Fibroblast of lung (primary cell): Measurements from ENCODE around the gene NEAT1. TPM values are rescaled to one million over a fixed set of nuclear protein-coding genes. Genes with fewer than 3 reads are reported as not detected.

ENCODE experiments used
- DNase-seq, 2 donors: peaks; one replicate each; pipeline versions ENCODE4 v3.0.0 to v3.0.0-alpha.2; 2010; ENCODE audit warnings: low read depth in 2 of 2
- H2AFZ ChIP-seq: 2 replicates; pipeline ENCODE4 v1.5.1; 2012; ENCODE audit warnings: low read length, control low read depth, inconsistent platforms
- H3K27ac ChIP-seq: 2 replicates; pipeline ENCODE4 v1.5.1; 2011; ENCODE audit warnings: low read length, control low read depth; ENCODE audit not compliant: insufficient read depth
- H3K27me3 ChIP-seq: 2 replicates; pipeline ENCODE4 v1.5.1; 2011; ENCODE audit warnings: mild to moderate bottlenecking, low read length; ENCODE audit not compliant: control insufficient read depth, insufficient read depth
- H3K36me3 ChIP-seq: 2 replicates; pipeline ENCODE4 v1.5.1; 2011; ENCODE audit warnings: low read length; ENCODE audit not compliant: control insufficient read depth, insufficient read depth
- H3K4me1 ChIP-seq: 2 replicates; pipeline ENCODE4 v1.5.1; 2011; ENCODE audit warnings: low read length; ENCODE audit not compliant: control insufficient read depth, insufficient read depth; ENCODE audit errors: extremely low read depth
- H3K4me2 ChIP-seq: 2 replicates; pipeline ENCODE4 v1.5.1; 2011; ENCODE audit warnings: low read length, control low read depth; ENCODE audit not compliant: insufficient read depth; ENCODE audit errors: extremely low read depth
- H3K4me3 ChIP-seq, 4 experiments: fragments of 200-600 bp in 1 of 4; sonication (generic) in 1 of 4; replicated peaks in 1 of 4; 2 replicates each; pipeline ENCODE4 v1.5.1; 2011 to 2016; ENCODE audit warnings: low read length in 4 of 4, low read depth in 3 of 4, mild to moderate bottlenecking in 3 of 4, control low read depth in 2 of 4, inconsistent platforms in 1 of 4, mixed read lengths in 1 of 4; ENCODE audit not compliant: insufficient read depth in 1 of 4; ENCODE audit errors: control extremely low read depth in 1 of 4
- H3K79me2 ChIP-seq: 2 replicates; pipeline ENCODE4 v1.5.1; 2012; ENCODE audit warnings: mild to moderate bottlenecking, low read length, inconsistent platforms; ENCODE audit not compliant: control insufficient read depth, insufficient read depth
- H3K9ac ChIP-seq: 2 replicates; pipeline ENCODE4 v1.5.1; 2011; ENCODE audit warnings: mild to moderate bottlenecking, low read length, control low read depth; ENCODE audit not compliant: insufficient read depth
- H3K9me3 ChIP-seq: 2 replicates; pipeline ENCODE4 v1.5.1; 2012; ENCODE audit warnings: low read depth, low read length; ENCODE audit not compliant: control insufficient read depth, insufficient read depth
- H4K20me1 ChIP-seq: 2 replicates; pipeline ENCODE4 v1.5.1; 2011; ENCODE audit warnings: low read length; ENCODE audit not compliant: control insufficient read depth, insufficient read depth; ENCODE audit errors: extremely low read depth
- EZH2 ChIP-seq: IDR thresholded peaks from 2 replicates; pipeline ENCODE4 v1.5.1; 2012; ENCODE audit warnings: low read length, control low read depth, mild to moderate bottlenecking; ENCODE audit errors: missing control alignments
- polyA plus RNA-seq, 2 donors: library from polyadenylated mRNA; depleted of rRNA in 1 of 2; stranded (reverse) in 1 of 2; unstranded in 1 of 2; fragments of >200 nt; gene quantifications; 2 replicates each; pipeline ENCODE4 v1.2.1, GENCODE V29; 2011 to 2012; ENCODE audit warnings: missing spikeins in 1 of 2
- total RNA-seq: library from RNA; depleted of rRNA; stranded (reverse); fragments of >200 nt; gene quantifications from 2 replicates; pipeline ENCODE4 v1.2.1, GENCODE V29; 2014
- TF ChIP-seq, protein P1 (sequence below), 2 donors: IDR thresholded peaks in 1 of 2; conservative IDR thresholded peaks in 1 of 2; 1 replicate in 1 of 2; 2 replicates in 1 of 2; pipeline ENCODE4 v1.5.1; 2011 to 2012; ENCODE audit warnings: low read length in 2 of 2, control low read depth in 1 of 2, inconsistent platforms in 1 of 2, low read depth in 1 of 2, mild to moderate bottlenecking in 1 of 2

NEAT1 gene
- total and polyA plus RNA-seq, 2 donors (not counting 1 experiment from before 2014, with no cell fraction given) = 40.9 to 299 TPM

DNA sequence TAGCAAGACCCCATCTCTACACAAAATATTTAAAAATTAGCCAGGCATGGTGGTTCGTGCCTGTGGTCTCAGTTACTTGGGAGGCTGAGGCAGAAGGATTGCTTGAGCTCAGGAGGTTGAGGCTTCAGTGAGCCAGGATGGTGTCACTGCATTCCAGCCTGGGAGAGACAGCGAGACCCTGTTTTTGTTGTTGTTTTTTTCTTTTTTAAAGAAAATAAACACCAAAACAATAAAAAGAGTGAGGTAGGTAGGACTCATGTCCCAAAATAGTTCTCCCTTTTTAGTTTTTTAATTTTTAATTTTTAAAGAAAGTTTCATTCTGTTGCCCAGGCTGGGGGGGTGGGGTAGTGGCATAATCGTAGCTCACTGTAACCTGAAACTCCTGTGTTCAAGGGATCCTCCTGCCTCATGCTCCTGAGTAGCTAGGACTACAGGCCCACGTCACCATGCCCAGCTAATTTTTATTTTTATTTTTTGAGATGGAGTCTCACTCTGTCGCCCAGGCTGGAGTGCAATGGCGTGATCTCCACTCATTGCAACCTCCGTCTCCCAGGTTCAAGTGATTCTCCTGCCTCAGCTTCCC, 50.8 kb downstream of the NEAT1 start:
- Histone ChIP-seq H3K4me2 (no peak overlapping the region), H3K27me3 (no peaks in the 10 kb centered on the region), H4K20me1 (no peaks in the 10 kb centered on the region), H3K79me2 (peaks cover 41% of the 10 kb centered on the region), H3K27ac (peak overlapping the region; percentile 97), H3K4me3 (no peak overlapping the region), H2AFZ (no peak overlapping the region), H3K36me3 (no peaks in the 10 kb centered on the region), H3K9ac (no peak overlapping the region), H3K4me1 (peaks cover 20% of the 10 kb centered on the region), H3K9me3 (no peaks in the 10 kb centered on the region)
- DNase-seq = peak in 1 of 2 donors; percentile 33
- TF ChIP-seq, protein P1, sequence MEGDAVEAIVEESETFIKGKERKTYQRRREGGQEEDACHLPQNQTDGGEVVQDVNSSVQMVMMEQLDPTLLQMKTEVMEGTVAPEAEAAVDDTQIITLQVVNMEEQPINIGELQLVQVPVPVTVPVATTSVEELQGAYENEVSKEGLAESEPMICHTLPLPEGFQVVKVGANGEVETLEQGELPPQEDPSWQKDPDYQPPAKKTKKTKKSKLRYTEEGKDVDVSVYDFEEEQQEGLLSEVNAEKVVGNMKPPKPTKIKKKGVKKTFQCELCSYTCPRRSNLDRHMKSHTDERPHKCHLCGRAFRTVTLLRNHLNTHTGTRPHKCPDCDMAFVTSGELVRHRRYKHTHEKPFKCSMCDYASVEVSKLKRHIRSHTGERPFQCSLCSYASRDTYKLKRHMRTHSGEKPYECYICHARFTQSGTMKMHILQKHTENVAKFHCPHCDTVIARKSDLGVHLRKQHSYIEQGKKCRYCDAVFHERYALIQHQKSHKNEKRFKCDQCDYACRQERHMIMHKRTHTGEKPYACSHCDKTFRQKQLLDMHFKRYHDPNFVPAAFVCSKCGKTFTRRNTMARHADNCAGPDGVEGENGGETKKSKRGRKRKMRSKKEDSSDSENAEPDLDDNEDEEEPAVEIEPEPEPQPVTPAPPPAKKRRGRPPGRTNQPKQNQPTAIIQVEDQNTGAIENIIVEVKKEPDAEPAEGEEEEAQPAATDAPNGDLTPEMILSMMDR (conservative IDR thresholded peaks at IDR 0.05 in 1 of 2, IDR thresholded peaks at IDR 0.05 in 1 of 2; ENCODE audit: low read depth in 1 of 2, low read length in 2 of 2) = no peak
- no peak for TF ChIP-seq EZH2

DNA sequence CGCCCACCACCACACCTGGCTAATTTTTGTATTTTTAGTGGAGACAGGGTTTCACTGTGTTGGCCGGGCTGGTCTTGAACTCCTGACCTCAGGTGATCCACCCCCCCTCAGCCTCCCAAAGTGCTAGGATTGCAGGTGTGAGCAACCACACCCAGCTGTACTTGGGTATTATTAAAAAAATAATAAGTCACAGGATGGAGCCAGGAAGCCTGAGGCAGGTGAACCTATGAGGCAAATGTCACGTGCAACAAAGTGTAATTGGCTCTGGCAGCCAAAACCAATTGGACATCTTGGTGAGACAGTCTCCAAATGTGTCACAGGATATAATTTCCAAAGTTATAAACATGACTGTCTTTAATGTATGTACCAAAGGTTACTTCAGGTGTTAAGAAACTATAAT, 52.3 kb downstream of the NEAT1 start:
- Histone ChIP-seq H3K27ac (no peak overlapping the region), H3K9ac (no peak overlapping the region), H3K4me1 (peaks cover 28% of the 10 kb centered on the region), H3K36me3 (no peaks in the 10 kb centered on the region), H2AFZ (no peak overlapping the region), H3K4me3 (no peak overlapping the region), H3K79me2 (peaks cover 52% of the 10 kb centered on the region), H3K27me3 (no peaks in the 10 kb centered on the region), H4K20me1 (no peaks in the 10 kb centered on the region), H3K9me3 (no peaks in the 10 kb centered on the region), H3K4me2 (no peak overlapping the region)
- no peak for TF ChIP-seq EZH2
- DNase-seq = no peak

DNA sequence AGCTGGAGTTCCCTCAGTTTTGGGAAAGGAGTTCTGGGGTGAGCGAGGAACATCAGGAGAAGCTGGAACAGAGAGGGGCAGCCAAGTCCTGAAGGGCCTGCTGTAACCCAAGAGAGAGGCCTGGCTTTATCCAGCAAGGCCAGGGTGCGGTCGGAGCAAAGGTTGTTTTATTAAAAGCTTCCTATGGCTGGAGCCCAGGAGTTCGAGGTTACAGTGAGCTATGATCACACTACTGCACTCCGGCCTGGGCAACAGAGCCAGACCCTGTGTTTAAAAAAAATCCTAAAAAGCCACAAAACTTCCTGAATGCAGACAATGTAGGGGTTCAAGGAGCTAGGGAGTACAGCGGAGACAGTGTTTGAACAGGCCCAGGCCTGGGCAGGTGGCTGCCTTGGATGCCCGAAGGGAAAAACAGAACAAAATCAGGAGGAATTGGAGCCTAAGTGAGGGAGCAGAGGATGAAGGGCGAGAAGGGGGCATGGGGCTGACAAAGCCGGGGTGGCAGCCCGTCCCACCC, 54.1 kb downstream of the NEAT1 start:
- Histone ChIP-seq H2AFZ (no peak overlapping the region), H3K4me3 (peak overlapping the region; percentile 43 to 85 (median 70)), H3K79me2 (peaks cover 54% of the 10 kb centered on the region), H3K4me1 (peaks cover 29% of the 10 kb centered on the region), H3K27me3 (no peaks in the 10 kb centered on the region), H3K4me2 (peak overlapping the region; percentile 76), H3K27ac (peak overlapping the region; percentile 99), H3K9ac (peak overlapping the region; percentile 99), H3K36me3 (no peaks in the 10 kb centered on the region), H4K20me1 (no peaks in the 10 kb centered on the region), H3K9me3 (no peaks in the 10 kb centered on the region)
- TF ChIP-seq, protein P1 (conservative IDR thresholded peaks at IDR 0.05 in 1 of 2, IDR thresholded peaks at IDR 0.05 in 1 of 2; ENCODE audit: low read depth in 1 of 2, low read length in 2 of 2) = no peak
- peak in 1 of 2 donors; percentile 49 for DNase-seq
